ENCODE results near the gene MEX3D.

MEX3D gene

DNA sequence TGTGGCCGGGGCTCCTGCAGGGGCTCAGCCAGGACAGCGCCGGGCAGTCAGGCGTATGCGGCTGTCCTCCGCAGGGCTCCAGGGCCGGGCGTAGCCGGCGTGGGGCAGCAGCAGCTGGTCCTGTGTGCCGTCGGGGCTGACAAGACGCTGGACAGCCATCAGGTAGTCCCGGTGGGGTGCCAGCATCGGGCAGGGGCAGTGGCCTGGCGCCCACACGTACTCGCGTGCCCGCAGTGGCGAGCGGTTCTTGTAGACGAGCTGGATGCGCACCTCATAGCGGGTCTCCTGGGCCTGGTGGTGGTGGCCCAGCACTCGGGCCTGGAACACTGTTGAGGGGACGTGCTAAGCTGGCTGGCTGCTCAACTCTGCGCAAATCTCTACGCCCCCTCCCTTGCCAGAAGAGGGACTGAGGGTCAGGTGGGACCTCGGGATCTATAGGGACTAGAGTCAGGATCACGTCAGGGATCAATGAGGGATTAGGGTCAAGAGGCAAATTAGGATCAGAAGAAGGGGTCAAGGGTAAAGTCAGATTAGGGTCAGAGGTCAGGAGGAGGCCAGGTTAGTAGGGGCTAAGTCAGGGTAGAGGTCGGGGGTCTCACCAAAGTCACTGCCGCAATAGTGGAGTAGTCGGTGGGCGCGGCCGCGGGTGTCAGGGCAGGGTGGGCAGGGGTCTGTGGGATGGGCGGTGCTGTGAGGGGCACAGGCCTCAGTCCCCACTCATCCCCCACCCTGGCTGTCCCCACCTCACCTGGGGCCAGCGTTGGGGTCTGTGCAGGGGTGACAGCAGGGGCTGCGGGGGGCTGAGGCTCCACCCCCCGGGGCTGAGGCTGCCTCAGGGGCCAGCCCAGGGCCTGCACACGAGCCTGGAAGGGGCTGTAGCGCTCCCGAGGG lies 61.9 kb downstream of the MEX3D start:
- TF ChIP-seq, protein P1, sequence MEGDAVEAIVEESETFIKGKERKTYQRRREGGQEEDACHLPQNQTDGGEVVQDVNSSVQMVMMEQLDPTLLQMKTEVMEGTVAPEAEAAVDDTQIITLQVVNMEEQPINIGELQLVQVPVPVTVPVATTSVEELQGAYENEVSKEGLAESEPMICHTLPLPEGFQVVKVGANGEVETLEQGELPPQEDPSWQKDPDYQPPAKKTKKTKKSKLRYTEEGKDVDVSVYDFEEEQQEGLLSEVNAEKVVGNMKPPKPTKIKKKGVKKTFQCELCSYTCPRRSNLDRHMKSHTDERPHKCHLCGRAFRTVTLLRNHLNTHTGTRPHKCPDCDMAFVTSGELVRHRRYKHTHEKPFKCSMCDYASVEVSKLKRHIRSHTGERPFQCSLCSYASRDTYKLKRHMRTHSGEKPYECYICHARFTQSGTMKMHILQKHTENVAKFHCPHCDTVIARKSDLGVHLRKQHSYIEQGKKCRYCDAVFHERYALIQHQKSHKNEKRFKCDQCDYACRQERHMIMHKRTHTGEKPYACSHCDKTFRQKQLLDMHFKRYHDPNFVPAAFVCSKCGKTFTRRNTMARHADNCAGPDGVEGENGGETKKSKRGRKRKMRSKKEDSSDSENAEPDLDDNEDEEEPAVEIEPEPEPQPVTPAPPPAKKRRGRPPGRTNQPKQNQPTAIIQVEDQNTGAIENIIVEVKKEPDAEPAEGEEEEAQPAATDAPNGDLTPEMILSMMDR (IDR thresholded peaks at IDR 0.05): no peak
- Mint-ChIP-seq H3K4me3 (peak overlapping the region; percentile 19), H3K27me3 (ENCODE audit: low read depth, poor library complexity) (peaks cover 72% of the 10 kb centered on the region), H3K36me3 (ENCODE audit: low read depth) (no peaks in the 10 kb centered on the region), H3K27ac (no peak overlapping the region), H3K9me3 (peaks cover 4% of the 10 kb centered on the region), H3K4me1 (peaks cover 23% of the 10 kb centered on the region)
- DNase-seq: no peak

DNA sequence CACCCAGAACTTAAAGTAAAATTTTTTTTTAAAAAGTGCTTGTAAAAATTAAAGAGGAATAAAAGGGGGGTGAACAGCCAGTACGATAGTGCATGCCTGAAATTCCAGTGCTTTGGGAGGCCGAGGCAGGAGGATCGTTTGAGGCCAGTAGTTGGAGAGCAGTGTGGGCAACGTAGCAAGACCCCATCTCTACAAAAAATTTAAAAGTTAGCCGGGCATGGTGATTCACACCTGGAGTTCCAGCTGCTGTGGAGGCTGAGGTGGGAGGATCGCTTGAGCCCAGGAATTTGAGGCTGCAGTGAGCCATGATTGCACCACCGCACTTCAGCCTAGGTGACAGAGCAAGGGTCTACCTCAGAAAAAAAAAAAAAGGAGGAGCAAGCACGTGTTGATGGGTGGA lies 63.1 kb downstream of the MEX3D start:
- Mint-ChIP-seq H3K27me3 (ENCODE audit: low read depth, poor library complexity) (peaks cover 66% of the 10 kb centered on the region), H3K9me3 (peaks cover 8% of the 10 kb centered on the region), H3K4me3 (no peak overlapping the region), H3K36me3 (ENCODE audit: low read depth) (no peaks in the 10 kb centered on the region), H3K4me1 (peaks cover 15% of the 10 kb centered on the region), H3K27ac (no peak overlapping the region)
- no peak for DNase-seq
- TF ChIP-seq, protein P1 (IDR thresholded peaks at IDR 0.05): no peak

Data from nephron progenitor cell (in vitro differentiated cells).